Stimulated activated CD4-positive, alpha-beta T cell treated with anti-CD3 and anti-CD28 coated beads, Interleukin-4, amount 100 ng/mL, for 48 hours (primary cell): ENCODE measurements around the gene CDC42BPA.
"Not testable (repeated sequence)": the region's sequence is repeated elsewhere in the genome, so short reads cannot be mapped to it uniquely, and the experiment has no call there.

ENCODE experiments used
- DNase-seq, 2 donors: peaks; one replicate each; pipeline ENCODE4 v3.0.0-alpha.2; 2020; ENCODE audit warnings: low read depth in 2 of 2

Gene CDC42BPA

DNA sequence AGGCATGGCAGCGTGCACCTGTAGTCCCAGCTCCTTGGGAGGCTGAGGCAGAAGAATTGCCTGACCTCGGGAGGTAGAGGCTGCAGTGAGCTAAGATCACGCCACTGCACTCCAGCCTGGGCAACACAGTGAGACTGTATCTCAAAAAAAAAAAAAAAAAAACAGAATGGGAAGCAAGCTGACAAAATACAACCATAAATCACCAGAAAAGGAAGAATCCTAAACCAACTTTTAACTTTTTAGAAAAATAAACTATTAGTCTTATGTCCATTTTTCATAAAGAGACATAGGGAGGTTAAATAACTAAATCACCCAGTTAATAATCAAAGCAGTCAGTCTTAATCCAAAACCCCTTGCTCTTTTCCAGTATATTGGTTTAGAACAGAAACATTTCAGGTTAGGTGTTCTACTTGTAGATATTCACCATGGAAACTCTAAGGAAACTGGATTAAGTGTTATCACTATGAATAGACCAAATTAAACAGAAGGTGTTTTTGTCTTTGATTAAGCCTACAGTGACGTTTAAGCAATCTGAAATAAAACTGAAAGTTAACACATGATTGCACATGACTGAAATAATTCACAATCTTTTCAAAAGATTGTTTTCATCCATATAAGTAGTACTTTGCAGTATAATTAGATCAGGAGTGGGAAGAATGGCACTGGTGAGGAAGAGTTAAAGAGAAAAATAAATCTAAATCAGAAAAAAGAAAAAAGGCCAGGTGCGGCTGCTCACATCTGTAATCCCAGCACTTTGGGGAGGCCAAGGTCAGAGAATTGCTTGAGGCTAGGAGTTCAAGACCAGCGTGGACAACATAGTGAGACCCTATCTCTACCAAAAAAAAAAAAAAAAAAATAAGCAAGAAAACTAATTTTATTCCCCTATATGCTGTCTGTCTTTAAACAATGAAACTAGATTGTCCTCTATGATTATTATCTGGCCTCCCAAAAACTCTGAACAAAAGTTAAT, 9.6 kb downstream of the CDC42BPA start:
- no peak for DNase-seq

DNA sequence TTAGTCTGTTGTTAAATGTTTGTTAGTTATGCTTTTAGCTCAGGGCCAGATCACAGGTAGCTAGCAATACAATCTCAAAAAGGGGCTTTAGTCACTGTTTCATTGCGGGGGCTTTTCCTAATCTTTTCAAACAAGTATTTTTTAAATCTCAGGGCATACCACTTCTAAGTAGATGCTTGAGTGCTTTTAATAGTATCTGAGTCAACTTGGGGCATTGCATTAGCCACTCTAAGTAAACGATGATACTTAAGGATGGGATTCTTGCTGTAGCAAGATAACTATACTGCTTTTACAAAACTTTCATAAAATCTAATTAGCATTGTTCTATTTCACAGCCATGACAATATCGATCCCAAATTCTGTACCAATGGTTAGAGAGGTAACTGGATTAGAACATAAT, 11.6 kb downstream of the CDC42BPA start:
- no peak for DNase-seq

DNA sequence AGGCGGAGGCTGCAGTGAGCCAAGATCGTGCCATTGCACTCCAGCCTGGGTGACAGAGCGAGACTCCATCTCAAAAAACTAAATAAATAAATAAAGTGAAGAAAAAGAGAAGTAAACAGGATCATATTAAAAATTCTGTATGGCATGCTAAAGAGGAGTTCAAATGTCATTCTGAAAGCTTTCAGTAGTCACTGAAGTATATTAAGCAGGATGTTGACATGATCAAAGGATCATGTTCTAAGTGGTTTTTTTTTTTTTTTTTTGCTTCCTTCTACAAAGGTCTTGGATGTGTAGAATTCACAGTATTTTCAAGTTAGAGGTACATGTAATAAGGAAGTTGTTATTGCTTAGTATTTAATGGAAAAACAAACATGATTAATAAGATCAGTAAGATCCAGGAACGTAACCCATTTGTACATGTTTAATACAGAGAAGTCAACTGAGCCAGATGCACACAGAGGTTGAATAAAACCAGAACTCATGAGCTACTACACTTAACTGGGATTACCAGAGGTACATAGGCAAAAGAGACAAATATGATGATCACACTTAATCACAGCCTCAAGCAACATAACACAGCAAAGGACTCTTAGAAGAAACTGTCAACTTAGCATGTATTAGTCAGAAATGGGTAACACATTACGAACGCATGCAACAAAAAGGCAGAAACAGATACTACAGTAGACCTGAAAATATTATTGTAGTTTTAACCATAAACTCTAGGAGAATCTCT, 12.2 kb downstream of the CDC42BPA start:
- DNase-seq, result no peak

DNA sequence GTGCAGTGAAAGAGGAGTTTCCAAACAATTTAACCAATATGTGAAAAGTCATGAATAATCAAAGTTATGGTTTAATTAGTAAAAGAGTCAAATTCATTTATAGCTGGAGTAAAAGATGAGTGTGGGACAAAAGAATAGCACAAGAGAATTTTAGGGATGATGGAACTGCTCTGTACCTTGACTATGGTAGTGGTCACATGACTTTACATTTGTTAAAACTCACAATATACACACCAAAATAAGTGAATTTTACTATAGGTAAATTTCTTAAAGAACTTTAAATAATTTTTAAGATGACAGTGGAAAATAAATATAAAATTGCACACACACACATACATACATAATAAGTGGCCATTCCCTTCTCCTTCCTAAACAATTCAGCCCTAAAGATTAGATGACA, 13.6 kb downstream of the CDC42BPA start:
- DNase-seq, result no peak

DNA sequence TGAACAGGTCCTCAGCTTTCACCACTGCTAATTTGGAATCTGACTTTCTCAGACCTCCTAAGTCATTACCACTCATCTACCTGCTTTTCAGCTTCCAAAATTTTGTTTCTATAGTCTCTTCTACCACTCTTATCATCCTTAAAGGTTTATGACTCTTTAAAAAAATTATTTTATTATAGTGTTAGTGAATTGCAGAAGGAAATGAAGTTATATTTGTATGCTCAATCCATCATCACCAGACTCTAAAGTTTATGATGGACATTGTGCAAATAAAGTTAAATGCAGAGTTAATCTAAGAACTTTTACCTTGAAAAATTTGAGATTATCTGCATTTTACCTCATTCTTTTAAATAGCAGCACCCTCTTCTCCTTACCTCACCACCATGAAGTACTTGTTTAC, 14.6 kb downstream of the CDC42BPA start:
- no peak for DNase-seq

DNA sequence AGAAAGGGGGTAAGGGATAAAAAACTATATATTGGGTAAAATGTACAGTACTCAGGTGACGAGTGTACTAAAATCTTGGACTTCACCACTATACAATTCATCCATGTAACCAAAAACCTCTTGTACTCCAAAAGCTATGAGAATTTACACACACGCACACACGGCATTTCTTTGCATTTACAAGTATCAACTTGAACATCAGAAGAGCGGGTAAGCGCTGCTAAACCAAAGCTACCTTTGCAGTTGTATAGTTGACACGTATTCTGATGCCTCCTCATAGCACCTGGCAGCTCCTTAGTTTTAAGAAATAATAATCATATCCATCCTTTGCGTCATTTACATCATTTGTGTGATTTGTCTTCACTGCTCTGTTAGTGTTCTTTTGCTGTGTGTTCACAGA, 17.6 kb downstream of the CDC42BPA start:
- DNase-seq, result no peak

DNA sequence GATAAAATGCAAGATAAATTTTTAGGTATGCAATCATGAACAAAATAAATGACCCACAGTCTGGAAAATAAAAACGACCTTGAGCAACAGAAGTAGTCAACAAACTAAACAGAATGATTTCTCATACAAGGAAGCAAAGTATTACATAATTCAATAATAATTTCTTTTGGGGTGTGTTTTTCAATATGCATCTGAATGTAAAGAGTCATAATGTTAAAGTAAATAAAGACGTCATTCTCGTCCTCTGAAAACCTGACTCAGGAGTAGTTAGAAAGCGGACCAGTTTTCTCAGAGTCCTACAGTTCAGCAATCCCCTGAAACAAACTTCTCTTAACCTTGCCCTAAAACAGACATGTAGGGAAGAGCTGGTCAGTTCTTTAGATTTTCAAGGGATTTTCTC, 18.6 kb downstream of the CDC42BPA start:
- DNase-seq, result no peak

DNA sequence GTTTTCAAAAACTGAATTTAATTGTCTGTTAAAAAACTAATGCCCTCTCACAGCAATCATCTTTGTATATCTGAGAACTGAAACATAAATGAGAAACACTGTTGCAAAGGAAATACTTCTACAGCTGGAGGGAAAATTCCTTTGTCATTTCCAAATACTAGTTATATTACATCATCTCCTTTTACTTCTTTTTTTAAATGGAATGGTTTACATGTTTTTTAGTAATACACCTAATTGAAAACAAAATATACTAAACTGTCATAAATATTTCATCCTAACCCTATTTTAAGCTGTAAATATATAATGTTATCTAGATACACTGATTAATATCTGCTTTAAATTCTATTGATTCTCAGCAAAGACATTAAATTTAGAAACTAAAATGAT, 19.1 kb downstream of the CDC42BPA start:
- no peak for DNase-seq

DNA sequence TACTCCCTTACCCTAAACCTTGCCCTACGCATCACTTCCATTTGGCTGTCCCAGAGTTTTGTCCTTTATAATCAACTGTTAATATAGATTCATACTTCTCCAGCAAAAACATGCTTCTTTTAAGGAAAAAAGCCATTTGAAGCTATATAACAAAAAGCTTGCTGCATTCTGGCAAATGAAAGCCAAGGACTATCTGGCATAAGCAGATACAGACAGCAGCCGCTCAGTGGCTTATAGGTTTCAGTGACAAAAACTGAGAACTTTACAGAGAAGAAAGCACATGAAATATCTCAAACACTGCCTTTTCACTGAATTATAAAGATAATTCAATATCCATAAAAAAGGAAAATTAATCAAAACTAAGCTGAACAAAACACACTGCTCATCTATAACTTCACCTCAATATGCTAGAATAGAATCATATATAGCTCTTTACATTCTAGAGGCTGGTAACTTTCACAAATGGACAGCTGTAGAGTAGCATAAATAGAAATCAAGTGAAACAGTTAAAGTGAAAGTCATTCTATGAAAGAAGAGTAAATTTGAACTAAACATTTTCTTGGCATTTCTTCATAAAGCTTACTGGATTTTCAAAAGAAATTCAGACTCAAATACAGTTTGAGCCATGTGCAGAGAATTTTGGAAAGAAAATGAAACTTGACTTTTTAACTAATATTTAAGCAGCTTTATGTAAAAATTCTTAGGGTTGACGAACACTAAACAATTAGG, 19.6 kb downstream of the CDC42BPA start:
- no peak for DNase-seq

DNA sequence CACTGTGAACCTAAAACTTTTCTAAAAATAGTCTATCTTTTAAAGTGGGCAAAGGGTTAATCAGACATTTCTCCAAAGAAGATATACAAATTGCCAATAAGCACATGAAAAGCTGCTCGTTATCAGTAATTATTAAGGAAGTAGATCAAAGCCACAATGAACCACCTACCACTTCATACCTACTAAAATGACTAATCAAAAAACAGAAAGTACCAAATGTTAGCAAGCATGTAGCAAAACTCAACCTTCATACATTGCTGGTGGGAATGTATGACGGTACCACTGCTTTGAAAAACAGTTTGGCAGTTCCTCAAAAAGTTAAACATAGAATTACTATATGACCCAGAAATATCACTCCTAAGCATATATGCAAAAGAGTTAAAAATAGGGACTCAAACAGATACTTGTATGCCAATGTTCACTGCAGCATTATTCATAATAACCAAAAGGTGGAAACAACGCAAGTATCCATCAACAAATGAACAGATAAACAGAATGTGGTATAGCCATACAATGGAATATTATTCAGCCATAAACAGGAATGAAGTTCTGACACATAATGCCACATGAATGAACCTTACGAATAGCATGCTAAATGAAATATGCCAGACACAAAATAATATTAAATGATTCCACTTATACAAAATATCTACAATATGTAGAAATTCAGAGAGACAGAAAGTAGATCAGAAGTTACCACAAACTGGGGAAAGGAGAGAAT, 21.1 kb downstream of the CDC42BPA start:
- DNase-seq, result no peak

DNA sequence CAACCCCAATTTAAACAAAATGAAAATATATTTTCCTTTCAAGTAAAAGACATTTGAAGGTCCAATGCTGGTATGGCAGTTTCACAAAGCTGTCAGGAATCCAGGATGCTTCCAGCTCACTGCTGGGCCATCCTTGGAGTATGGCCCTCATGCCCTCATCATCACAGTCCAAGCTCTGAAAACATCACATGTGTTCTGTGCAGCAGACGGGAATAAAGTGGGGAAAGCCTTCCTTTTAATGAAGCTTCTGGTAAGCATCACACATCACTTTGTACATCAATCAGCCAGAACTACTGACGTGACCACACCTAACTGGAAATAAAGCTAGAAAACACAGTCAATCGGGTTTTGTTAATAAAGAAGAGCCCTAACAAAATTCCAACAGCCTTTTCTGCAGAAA, 22.7 kb downstream of the CDC42BPA start:
- no peak for DNase-seq

DNA sequence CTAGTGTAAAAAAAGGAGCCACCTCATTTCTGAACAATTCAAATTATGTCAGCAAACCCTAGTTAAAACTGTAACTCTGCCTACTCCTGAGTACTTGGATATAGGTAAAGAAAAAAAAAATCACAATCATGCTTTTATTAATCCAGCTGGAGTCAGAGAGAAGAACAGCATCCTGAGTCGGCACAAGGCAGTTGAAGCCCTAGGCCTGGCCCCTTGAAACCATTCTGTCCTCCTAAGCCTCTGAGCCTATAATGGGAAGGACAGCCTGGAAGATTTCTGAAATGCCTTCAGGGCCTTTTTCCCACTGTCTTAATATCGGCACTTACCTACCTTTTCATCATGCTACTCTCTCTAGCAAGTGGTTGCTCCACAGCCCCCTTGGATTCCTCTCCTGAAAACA, 32.5 kb downstream of the CDC42BPA start:
- no peak for DNase-seq

DNA sequence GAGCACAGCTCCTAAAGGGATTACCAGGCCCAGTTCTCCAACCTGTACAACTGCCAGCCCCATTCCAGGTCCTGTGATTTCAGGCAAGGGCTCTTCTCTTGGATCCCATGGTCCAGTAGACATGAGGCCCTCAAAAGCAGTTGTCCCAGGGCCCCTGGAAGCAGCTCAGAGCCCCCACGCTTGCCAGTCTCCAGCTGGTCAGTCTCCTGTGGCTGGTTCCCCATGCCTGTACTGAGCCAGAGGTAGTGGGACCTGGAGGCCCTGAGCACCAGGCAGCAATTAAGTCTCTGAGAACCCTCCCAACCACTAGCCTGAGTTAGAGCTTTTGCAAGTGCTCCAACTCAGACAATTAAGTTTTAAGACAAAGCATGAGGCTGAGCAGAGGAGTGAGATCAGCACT, 36.9 kb downstream of the CDC42BPA start:
- no peak for DNase-seq

DNA sequence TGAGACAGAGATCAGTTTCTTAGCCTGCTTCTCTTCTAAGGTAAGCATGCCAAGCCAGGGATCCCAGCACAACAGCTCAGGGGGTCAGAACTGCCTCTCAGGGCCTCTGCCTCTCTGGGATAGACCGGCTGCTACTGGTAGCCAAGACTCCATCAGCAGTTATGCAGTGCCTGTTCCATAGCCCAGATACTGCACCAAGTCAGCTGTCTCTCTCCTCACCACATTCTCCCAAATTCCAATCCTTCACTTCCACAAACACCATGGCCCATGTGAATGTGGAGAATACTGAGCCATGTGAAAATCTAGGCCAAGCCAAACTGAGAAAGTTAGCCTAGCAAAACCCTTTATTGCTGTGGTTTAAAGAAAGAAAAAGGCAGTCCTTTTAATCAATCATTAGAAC, 37.5 kb downstream of the CDC42BPA start:
- DNase-seq, result no peak

DNA sequence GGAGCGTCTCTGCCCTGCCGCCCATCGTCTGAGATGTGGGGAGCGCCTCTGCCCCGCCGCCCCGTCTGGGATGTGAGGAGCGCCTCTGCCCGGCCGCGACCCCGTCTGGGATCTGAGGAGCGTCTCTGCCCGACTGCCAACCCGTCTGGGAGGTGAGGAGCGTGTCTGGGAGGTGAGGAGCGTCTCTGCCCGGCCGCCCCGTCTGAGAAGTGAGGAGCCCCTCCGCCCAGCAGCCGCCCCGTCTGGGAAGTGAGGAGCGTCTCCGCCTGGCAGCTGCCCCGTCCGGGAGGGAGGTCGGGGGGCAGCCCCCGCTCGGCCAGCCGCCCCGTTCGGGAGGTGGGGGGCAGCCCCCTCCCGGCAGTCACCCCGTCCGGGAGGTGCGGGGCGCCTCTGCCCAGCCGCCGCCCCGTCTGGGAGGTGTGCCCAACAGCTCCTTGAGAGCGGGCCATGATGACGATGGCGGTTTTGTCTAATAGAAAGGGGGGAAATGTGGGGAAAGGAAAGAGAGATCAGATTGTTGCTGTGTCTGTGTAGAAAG, 42.1 kb downstream of the CDC42BPA start:
- not testable (repeated sequence) for DNase-seq

DNA sequence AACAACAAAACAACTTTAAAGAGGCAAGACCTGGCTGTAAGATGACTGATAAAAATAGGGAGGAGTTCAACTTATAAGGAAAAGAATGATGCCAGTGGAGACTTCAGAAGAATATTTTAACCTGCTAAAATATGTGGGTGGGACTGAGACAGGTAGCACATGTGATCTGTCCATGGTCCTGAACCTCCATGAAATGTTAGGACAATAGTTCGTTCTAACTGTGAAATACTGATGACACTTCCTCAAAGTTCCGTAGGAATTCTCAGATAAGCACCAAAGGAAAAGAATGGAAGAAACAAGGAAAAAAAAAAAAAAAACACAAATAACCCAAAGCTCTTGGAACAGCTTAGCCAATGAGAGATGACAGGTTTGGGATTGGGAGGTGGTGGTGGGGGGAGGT, 44.7 kb downstream of the CDC42BPA start:
- DNase-seq, result no peak

DNA sequence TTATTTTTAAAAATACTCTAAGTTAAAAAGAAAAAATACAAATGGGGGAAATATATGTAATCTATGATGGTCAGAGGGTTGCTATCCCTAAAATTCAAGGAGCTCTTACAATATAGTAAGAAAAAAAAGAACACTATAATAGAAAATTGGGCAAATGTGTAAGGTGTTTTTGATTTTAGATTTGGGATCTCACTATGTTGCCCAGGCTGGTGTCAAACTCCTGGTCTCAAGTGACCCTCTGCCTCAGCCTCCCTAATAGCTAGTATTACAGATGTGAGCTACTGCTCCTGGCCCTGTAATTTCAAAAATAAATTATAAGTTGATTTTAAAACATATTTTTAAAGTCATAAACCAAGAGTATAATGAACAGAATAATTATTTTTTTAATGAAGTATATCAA, 45.9 kb downstream of the CDC42BPA start:
- DNase-seq, result no peak

DNA sequence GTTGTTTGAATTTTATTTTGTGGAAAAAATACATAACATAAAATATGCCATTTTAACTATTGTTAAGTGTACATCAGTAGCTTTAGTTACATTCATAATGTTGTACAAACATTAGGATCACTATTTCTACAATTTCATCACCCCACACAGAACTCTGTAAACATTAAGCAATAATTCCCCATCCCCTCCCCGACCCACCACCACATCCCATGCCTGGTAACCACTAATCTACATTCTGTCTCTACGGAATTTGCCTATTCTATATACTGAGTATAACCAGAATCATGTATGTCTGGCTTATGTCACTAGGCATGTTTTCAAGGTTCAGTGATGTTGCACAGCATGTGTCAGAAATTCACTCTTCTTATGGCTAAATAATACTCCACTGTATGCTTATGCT, 47.7 kb downstream of the CDC42BPA start:
- no peak for DNase-seq

DNA sequence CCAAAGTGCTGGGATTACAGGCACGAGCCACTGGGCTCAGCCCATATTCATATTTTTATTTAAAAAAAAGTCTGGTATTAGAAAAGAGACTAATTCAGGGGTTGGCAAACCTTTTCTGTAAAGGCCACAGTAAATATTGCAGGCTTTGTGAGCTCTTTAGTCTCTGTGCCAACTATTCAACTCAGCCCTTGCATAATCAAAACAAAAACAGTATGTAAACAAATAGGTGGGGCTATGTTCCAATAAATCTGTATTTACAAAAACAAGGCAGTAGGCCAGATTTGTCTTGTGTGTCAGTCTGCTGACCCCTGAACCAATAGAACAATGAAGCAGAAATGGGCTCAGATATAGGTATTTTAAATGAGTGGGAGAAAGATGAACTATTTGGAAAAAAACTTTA, 49.3 kb downstream of the CDC42BPA start:
- DNase-seq, result no peak

DNA sequence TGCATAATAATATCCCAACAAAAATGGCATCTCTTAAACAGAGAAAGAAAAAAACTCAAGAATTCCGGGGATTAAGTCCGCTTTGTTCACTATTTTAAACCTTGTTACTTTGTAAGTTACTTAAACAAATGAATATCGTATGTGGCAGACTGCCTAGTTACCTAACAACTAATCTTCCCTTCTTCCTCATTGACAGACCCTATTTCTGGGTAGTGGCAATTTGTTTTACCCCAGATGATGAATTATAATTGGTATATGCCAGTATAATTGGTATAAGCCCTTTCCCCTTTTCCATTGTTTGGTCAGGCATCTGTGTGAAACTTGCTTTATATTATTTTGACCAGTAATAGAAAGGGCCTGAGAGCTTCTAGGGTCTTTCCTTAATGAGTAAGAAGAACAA, 52.4 kb downstream of the CDC42BPA start:
- no peak for DNase-seq

DNA sequence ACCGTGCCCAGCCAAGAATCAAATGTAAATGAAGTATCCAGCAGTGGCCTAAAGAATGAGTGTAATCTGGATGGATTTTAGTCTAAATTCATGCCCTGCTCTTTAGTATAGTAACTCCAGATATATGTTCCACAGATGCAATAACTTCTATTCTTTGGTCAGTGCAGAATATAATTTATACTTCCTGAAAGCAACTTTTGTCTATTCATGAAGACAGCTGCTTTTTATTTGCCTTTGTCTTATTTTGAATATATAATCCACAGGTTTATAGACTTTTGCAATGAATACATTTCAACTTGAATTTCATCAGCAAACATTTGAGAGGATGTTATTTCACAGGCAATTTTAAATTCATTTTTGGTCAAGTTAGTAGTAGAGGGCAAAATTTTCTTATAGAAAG, 54.4 kb downstream of the CDC42BPA start:
- no peak for DNase-seq

DNA sequence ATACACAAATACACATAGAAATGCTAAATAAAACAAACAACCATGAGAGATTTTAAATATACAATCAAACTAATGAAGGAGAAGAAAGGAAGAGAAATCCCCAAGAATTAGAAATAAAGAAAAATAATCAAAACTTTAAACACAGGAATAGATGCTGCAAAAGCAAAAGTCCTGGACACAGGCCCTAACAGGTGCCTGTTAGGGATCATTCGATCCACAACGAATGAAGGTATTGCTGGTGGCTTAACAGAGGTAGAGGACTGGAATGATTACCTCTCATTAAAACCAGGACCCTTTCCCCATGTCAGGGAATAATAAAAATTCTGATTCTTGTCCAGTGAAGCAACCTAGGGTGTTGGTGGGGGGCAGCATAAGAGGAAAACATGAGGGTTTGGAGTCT, 56.8 kb downstream of the CDC42BPA start:
- DNase-seq, result no peak
